VCaP (cell line): Measurements from ENCODE around the gene SPOCK2.

Source experiments
- H3K27ac ChIP-seq: fragments of 450-650 bp; 2 replicates; pipeline ENCODE4 v1.5.1; 2017
- CTCF ChIP-seq: fragments of 450-650 bp; conservative IDR thresholded peaks from 2 replicates; pipeline ENCODE4 v1.5.1; 2017; ENCODE audit warnings: mild to moderate bottlenecking, moderate library complexity

Gene SPOCK2

GRCh38 chr10:72092171-72092924 is 4.0 kb upstream of the SPOCK2 start:
- no peak overlapping the region for H3K27ac ChIP-seq

GRCh38 chr10:72090326-72090725 is 2.0 kb upstream of the SPOCK2 start:
- TF ChIP-seq CTCF, result no peak
- H3K27ac ChIP-seq, result no peak overlapping the region

More at GRCh38 chr10:72092171-72092924, 4.0 kb upstream of the SPOCK2 start:
- no peak for TF ChIP-seq CTCF

GRCh38 chr10:72089618-72090017 is 1.3 kb upstream of the SPOCK2 start:
- H3K27ac ChIP-seq, result no peak overlapping the region
- no peak for TF ChIP-seq CTCF

- TF ChIP-seq CTCF, result no peak
- H3K27ac ChIP-seq, result no peak overlapping the region
Measured at GRCh38 chr10:72088889-72089575, 681 bp upstream of the SPOCK2 start.

GRCh38 chr10:72087392-72087968 is 871 bp downstream of the SPOCK2 start:
- H3K27ac ChIP-seq, result no peak overlapping the region
- no peak for TF ChIP-seq CTCF

GRCh38 chr10:72086466-72087391 is 1.6 kb downstream of the SPOCK2 start:
- no peak overlapping the region for H3K27ac ChIP-seq
- TF ChIP-seq CTCF, result no peak
